ENCODE results near the gene POU5F1. TPM values are rescaled to one million over a fixed set of nuclear protein-coding genes. Genes with fewer than 3 reads are reported as not detected.
A peak's percentile ranks its signal among the peaks of the same experiment; 100 is the strongest.

The POU5F1 gene
- polyA plus RNA-seq, 3 donors = 0.20 TPM; not detected in 2

DNA sequence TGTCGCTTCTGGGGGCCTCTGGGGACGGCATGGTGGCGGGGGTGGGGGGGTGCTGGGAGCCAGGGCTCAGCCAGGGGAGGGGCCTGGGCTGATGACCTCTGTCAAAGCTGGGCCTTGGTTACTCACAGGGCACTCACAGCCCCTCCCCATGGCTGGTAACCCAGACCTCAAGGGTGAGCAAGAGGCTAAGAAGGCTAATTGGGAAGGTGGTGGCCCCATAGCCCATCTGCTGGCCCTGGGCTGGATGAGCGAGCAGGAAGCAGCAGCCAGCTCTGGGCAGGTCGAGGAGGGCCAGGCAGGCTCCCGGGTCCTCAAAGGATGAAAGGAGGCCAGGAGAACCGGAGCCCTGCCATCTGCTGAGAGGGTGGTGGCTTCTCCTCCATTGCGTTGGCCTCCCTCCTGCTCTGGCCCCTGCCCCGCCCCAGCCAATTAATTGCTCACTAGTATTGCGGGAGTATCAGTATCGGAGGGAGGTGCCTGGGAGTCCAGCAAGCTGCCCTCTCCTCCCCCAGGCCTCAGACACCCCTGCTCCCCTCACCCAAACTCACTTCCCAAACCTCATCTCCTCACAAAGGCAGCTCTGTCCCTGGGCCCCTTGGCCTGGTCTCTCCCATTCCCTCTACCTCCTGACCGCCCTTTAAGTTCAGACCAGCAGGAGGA is 49.2 kb downstream of the POU5F1 start:
- 93% methylated on average over 8 of the region's 12 CpGs for WGBS (ENCODE audit: insufficient coverage)
- H3K4me3 Mint-ChIP-seq = no peak overlapping the region
- H3K27me3 ChIP-seq (ENCODE audit: control insufficient read depth in 2 of 2, insufficient read depth in 2 of 2, low read length in 2 of 2) = no peaks in the 10 kb centered on the region
- H3K4me3 ChIP-seq (replicated peaks in 1 of 3; ENCODE audit: low read depth in 2 of 3, low read length in 3 of 3) = no peak overlapping the region
- no peak overlapping the region for H3K27ac ChIP-seq (ENCODE audit: low read depth in 1 of 2, low read length in 2 of 2)
- no peaks in the 10 kb centered on the region for H3K9me3 ChIP-seq (replicated peaks in 1 of 2; ENCODE audit: control insufficient read depth in 1 of 2, insufficient read depth in 1 of 2, low read length in 2 of 2)
- H3K9me3 Mint-ChIP-seq = peaks cover 0 to 2% (median 0%) of the 10 kb centered on the region in 7 donors
- H3K4me1 ChIP-seq (ENCODE audit: control insufficient read depth in 1 of 2, insufficient read depth in 2 of 2, low read length in 2 of 2) = no peaks in the 10 kb centered on the region
- H3K36me3 Mint-ChIP-seq = no peaks in the 10 kb centered on the region
- peaks cover 8% of the 10 kb centered on the region for H3K4me1 Mint-ChIP-seq
- H3K9ac ChIP-seq (ENCODE audit: insufficient read depth, low read length, poor library complexity, severe bottlenecking) = no peak overlapping the region
- no peak overlapping the region for H2AFZ ChIP-seq (ENCODE audit: insufficient read depth, low read depth, low read length, poor library complexity, severe bottlenecking)
- H3K27me3 Mint-ChIP-seq (ENCODE audit: low read depth in 3 of 3) = peaks cover 6 to 14% (median 7%) of the 10 kb centered on the region in 3 donors
- no peaks in the 10 kb centered on the region for H3K36me3 ChIP-seq (replicated peaks in 1 of 2; ENCODE audit: control insufficient read depth in 1 of 2, insufficient read depth in 2 of 2, low read length in 2 of 2)
- H3K4me2 ChIP-seq (replicated peaks; ENCODE audit: extremely low read depth, low read length, poor library complexity, severe bottlenecking) = no peak overlapping the region
- H3K27ac Mint-ChIP-seq = peak overlapping the region in 2 of 7 donors; percentile 29 to 36
- no peaks in the 10 kb centered on the region for H3K79me2 ChIP-seq (ENCODE audit: insufficient read depth, low read length)
- intact Hi-C loops (cut with micrococcal nuclease) = no loop called here
- H4K20me1 ChIP-seq (ENCODE audit: insufficient read depth, low read length) = no peaks in the 10 kb centered on the region
- no peak for DNase-seq
- TF ChIP-seq, protein P1, sequence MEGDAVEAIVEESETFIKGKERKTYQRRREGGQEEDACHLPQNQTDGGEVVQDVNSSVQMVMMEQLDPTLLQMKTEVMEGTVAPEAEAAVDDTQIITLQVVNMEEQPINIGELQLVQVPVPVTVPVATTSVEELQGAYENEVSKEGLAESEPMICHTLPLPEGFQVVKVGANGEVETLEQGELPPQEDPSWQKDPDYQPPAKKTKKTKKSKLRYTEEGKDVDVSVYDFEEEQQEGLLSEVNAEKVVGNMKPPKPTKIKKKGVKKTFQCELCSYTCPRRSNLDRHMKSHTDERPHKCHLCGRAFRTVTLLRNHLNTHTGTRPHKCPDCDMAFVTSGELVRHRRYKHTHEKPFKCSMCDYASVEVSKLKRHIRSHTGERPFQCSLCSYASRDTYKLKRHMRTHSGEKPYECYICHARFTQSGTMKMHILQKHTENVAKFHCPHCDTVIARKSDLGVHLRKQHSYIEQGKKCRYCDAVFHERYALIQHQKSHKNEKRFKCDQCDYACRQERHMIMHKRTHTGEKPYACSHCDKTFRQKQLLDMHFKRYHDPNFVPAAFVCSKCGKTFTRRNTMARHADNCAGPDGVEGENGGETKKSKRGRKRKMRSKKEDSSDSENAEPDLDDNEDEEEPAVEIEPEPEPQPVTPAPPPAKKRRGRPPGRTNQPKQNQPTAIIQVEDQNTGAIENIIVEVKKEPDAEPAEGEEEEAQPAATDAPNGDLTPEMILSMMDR (IDR thresholded peaks at IDR 0.05) = no peak

DNA sequence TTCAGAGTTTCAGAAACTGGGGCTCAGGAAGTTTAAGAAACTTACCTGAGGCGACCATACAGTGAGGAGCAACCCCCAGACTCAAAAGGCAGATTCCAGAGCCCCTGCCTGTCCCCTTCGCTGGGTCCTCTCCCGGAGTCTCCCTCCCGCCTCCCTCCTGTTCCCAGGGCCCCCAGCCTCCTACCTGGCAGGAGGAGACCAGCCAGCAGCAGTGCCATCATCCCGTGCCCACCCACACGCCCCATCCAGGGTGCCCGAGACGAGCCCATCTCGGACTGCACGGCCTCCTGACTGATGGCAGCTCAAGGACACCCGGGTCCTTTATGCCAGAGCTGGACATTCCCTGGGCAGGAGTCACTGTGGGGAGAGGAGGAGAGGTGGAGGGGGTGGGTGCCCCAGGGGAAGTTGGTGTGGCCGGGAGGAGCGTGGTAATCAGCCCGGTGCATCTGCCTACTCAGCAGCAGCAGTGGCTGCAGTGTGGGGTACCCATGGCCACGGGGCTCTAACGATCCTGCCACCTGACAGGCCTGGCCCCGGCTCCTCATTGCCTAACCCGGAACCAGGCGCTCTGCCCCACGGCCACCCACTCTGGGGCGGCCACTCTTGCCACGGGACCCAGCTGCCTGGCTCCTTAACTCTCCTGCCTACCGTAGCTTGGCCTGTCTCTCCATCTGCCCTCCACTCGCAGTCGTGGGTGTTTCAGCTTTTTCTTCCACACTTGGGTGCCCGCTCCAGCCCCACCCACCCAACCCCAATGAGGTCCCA is 50.1 kb downstream of the POU5F1 start, which contains the start of gene CDSN:
CDSN (minus strand) TSS at position 296 of the 765 bp plus-strand sequence; CDS start at position 269, 27 bp downstream.
- Mint-ChIP-seq H3K27me3 (ENCODE audit: low read depth in 3 of 3) (peaks cover 6 to 16% (median 9%) of the 10 kb centered on the region in 3 donors), H3K4me3 (no peak within 1 kb of the TSS), H3K36me3 (no peaks in the 10 kb centered on the region), H3K4me1 (peaks cover 13% of the 10 kb centered on the region), H3K9me3 (no peaks in the 10 kb centered on the region), H3K27ac (no peak within 1 kb of the TSS)
- TF ChIP-seq, protein P1 (IDR thresholded peaks at IDR 0.05) = no peak
- H4K20me1 ChIP-seq (ENCODE audit: insufficient read depth, low read length) = no peaks in the 10 kb centered on the region
- H3K79me2 ChIP-seq (ENCODE audit: insufficient read depth, low read length) = no peaks in the 10 kb centered on the region
- H3K27me3 ChIP-seq (ENCODE audit: control insufficient read depth in 2 of 2, insufficient read depth in 2 of 2, low read length in 2 of 2) = no peaks in the 10 kb centered on the region
- no peaks in the 10 kb centered on the region for H3K36me3 ChIP-seq (replicated peaks in 1 of 2; ENCODE audit: control insufficient read depth in 1 of 2, insufficient read depth in 2 of 2, low read length in 2 of 2)
- no peak for DNase-seq
- no peak within 1 kb of the TSS for H2AFZ ChIP-seq (ENCODE audit: insufficient read depth, low read depth, low read length, poor library complexity, severe bottlenecking)
- WGBS (ENCODE audit: insufficient coverage) = 58% methylated on average over 25 of the region's 26 CpGs
- H3K9ac ChIP-seq (ENCODE audit: insufficient read depth, low read length, poor library complexity, severe bottlenecking) = no peak within 1 kb of the TSS
- peaks cover 0 to 8% of the 10 kb centered on the region in 2 donors for H3K4me1 ChIP-seq (ENCODE audit: control insufficient read depth in 1 of 2, insufficient read depth in 2 of 2, low read length in 2 of 2)
- H3K9me3 ChIP-seq (replicated peaks in 1 of 2; ENCODE audit: control insufficient read depth in 1 of 2, insufficient read depth in 1 of 2, low read length in 2 of 2) = no peaks in the 10 kb centered on the region
- no peak within 1 kb of the TSS for H3K4me3 ChIP-seq (replicated peaks in 1 of 3; ENCODE audit: low read depth in 2 of 3, low read length in 3 of 3)
- no peak within 1 kb of the TSS for H3K4me2 ChIP-seq (replicated peaks; ENCODE audit: extremely low read depth, low read length, poor library complexity, severe bottlenecking)
- no peak within 1 kb of the TSS for H3K27ac ChIP-seq (ENCODE audit: low read depth in 1 of 2, low read length in 2 of 2)
- intact Hi-C loops (cut with micrococcal nuclease) = no loop called here
